MM.1S (cell line): ENCODE results near the gene PTPRB.

Source experiments
- EZH2 ChIP-seq: fragments of 300-600 bp; sonication (generic); optimal IDR thresholded peaks from 2 replicates; pipeline ENCODE3; 2017; ENCODE audit warnings: low read depth, mild to moderate bottlenecking, antibody characterized with exemption, low read length, mixed read lengths
- EZH2phosphoT487 ChIP-seq: fragments of 300-600 bp; sonication (generic); IDR thresholded peaks from 2 replicates; pipeline ENCODE4 v1.6.1; 2018; ENCODE audit warnings: antibody characterized with exemption, low read length
- TF ChIP-seq, protein P1 (sequence below): fragments of 300-600 bp; sonication (generic); IDR thresholded peaks from 2 replicates; pipeline ENCODE4 v1.5.1; 2016; ENCODE audit warnings: antibody characterized with exemption, low read length, mixed read lengths

DNA sequence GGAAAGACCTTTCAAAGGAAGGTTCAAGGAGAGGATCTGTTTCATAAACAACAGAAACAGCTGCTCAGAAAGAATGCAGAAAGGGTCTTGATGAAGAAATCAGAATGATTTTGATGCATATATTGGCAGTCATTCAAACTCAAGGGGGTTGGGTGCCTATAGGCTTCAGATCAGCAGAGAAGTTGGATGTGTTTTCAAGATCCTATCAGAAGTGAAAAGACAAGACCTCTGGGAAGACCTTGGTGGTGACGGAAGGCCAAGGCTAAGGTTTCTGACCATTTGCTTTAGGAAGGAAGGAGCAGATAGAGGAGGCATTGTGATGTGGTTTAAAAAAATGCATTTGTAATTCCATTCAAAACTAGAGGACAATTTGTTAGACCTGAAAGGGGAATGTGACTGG lies 15.2 kb upstream of the PTPRB start:
- TF ChIP-seq, protein P1, sequence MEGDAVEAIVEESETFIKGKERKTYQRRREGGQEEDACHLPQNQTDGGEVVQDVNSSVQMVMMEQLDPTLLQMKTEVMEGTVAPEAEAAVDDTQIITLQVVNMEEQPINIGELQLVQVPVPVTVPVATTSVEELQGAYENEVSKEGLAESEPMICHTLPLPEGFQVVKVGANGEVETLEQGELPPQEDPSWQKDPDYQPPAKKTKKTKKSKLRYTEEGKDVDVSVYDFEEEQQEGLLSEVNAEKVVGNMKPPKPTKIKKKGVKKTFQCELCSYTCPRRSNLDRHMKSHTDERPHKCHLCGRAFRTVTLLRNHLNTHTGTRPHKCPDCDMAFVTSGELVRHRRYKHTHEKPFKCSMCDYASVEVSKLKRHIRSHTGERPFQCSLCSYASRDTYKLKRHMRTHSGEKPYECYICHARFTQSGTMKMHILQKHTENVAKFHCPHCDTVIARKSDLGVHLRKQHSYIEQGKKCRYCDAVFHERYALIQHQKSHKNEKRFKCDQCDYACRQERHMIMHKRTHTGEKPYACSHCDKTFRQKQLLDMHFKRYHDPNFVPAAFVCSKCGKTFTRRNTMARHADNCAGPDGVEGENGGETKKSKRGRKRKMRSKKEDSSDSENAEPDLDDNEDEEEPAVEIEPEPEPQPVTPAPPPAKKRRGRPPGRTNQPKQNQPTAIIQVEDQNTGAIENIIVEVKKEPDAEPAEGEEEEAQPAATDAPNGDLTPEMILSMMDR, result no peak
- TF ChIP-seq EZH2phosphoT487 (no peak), EZH2 (no peak)
